Fibroblast of mammary gland (primary cell): ENCODE measurements around the gene PTPRN2.

ENCODE experiments used
- DNase-seq: peaks from one replicate; pipeline ENCODE4 v3.0.0-alpha.2; 2010; ENCODE audit warnings: low read depth
- H3K4me3 ChIP-seq: 2 replicates; pipeline ENCODE4 v1.5.1; 2011; ENCODE audit warnings: low read depth, mild to moderate bottlenecking, low read length, moderate library complexity; ENCODE audit not compliant: control insufficient read depth
- TF ChIP-seq, protein P1 (sequence below): conservative IDR thresholded peaks from 2 replicates; pipeline ENCODE4 v1.5.1; 2011; ENCODE audit warnings: low read depth, low read length, inconsistent platforms; ENCODE audit not compliant: control insufficient read depth, insufficient read depth

The PTPRN2 gene

DNA sequence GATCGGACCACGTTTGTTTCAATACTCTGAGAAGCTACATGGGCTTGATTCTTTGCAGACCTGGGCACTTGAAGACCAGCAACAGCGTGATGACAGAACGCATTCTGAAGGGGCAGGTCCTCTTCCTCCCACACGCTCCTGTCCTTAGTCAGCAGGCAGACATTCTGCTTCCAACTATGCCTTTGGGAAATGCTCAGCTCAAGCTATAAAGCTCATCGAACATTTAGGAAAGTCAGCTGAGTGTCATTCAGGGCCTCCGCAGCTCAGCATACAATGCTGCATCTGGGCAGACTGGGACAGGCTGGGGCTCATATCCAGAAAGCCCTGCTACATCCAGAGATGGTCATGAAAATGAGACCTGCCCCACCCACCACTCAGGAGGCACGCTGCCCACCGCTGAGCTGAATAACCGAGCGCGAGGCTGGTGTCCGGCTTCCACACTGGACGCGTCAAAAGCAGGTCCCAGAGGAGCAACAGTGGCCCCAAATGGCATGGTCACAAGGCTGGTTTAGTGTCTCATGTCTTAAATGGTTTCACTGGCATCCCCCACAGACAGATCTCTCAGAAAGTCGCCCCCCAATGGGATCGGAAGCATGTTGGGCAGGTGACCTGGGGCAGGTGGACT lies 976.8 kb downstream of the PTPRN2 start:
- H3K4me3 ChIP-seq: no peak overlapping the region
- TF ChIP-seq, protein P1, sequence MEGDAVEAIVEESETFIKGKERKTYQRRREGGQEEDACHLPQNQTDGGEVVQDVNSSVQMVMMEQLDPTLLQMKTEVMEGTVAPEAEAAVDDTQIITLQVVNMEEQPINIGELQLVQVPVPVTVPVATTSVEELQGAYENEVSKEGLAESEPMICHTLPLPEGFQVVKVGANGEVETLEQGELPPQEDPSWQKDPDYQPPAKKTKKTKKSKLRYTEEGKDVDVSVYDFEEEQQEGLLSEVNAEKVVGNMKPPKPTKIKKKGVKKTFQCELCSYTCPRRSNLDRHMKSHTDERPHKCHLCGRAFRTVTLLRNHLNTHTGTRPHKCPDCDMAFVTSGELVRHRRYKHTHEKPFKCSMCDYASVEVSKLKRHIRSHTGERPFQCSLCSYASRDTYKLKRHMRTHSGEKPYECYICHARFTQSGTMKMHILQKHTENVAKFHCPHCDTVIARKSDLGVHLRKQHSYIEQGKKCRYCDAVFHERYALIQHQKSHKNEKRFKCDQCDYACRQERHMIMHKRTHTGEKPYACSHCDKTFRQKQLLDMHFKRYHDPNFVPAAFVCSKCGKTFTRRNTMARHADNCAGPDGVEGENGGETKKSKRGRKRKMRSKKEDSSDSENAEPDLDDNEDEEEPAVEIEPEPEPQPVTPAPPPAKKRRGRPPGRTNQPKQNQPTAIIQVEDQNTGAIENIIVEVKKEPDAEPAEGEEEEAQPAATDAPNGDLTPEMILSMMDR: no peak
- DNase-seq: peak; percentile 16

DNA sequence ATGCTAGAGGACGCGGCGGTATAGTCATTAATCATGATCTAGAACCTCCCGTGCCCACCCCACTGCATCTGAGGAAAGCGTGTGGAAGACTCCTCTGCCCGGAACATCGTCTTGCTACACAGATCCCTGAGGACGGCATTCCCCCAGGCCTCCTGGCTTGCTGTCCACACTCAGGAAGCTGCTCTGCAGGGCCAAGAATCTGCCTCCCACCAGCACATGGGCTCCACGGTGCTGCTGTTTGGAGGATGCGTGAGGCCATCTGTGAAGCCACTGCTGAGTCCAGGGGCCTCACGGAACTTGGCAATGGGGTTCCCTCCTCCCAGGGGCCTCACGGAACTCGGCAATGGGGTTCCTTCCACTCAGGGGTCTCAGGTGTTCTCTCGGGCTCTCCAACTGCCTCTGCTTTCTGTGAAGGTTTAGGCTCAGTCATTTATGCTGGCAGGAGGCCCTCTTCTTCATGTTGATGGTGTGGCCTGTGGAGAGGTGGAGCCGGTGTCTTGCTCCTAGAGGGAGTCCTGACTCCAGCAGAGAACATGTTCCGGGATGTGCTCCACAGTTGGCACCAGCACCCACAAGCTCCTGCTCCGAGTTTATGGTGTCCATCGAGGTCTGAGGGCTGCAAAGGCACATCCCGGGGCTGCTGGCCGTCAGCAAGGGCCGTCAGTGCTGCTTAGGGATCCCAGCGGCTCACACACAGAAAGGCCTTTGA lies 977.5 kb downstream of the PTPRN2 start:
- TF ChIP-seq, protein P1: no peak
- no peak for DNase-seq
- no peak overlapping the region for H3K4me3 ChIP-seq

DNA sequence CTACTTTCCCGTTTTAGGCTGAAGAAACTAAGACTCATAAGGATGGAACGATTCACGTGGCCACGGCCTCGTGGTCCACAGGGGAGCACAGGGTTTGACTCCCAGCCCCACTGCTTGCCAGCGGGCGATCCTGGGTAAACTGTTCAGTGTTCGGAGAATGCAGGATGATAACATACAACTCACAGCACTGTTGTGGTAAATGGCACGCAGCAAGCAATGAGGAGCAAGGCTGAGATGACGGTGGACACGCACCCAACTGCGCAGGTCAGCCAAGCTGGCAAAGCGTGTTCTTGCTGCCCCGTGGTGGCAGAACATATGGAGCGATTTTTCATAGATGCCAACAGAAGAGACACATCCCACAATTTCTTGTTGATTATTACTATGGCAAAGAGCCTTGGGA lies 978.1 kb downstream of the PTPRN2 start:
- no peak for DNase-seq
- H3K4me3 ChIP-seq: no peak overlapping the region
- TF ChIP-seq, protein P1: no peak

DNA sequence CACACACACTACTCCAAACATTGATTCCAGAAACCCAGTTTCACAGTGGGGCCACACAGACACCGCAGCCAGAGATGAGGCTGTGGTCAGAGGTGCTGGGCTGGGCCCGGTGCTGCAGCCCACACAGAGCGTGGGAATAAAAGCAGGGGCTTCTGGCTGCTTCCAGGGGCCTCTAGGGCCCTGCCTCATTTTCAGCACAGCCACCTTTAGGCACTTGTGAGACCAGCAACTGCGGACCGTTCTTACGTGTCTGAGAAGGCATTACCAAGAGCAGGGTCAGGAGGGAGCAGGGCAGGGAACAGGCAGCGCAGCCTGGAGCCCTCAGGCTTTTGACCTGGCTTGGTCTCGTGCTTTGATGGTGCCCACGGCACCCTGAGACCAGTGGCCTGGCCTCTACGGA lies 980.4 kb downstream of the PTPRN2 start:
- DNase-seq: no peak
- TF ChIP-seq, protein P1: no peak
- no peak overlapping the region for H3K4me3 ChIP-seq

DNA sequence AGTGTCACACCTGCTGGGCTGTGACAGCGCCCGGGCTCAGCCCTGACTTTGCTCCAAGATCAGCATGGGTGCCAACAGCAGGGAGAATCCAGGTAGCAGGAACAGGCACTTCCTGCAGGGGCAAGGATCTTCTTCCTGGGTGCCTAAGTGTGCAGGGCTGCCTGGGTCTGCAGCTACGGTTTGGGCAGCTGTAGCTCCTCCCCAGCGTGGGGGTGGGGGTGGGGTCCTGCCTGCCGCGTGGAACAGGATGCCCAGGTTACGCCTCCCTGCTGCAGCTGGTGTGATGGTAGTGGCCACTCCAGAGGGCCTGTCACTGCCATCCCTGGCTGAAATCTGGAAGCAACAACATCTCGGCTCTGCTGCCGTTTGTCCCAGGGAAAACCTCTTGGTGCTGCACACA lies 981.5 kb downstream of the PTPRN2 start:
- no peak for DNase-seq
- TF ChIP-seq, protein P1: no peak
- H3K4me3 ChIP-seq: no peak overlapping the region

DNA sequence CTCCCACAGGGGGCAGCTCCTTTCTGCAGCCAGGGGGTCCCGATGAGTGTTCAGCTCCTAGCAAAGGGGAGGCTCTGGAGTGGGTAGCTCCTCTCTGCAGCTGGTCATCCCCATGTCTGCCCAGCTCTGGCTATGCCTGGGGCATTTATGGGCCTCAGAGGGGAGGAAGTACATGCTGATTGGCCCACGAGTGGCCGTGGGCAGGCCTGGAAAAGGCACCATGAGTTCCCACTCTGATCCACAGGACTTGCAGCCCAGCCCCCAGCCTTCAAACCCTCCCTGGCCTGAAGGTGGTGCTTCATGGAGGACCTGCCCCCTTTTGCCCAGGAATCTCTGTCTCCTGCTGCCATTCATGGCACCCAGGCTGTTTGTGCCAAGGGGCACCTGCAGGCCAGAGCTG lies 982.0 kb downstream of the PTPRN2 start:
- no peak for DNase-seq
- TF ChIP-seq, protein P1: no peak

More for the DNA sequence above, 982.0 kb downstream of the PTPRN2 start:
- H3K4me3 ChIP-seq: no peak overlapping the region
